GM21381 (cell line): ENCODE measurements around the gene G3BP1.
A peak's percentile ranks its signal among the peaks of the same experiment; 100 is the strongest.
"Not testable (repeated sequence)": the region's sequence is repeated elsewhere in the genome, so short reads cannot be mapped to it uniquely, and the experiment has no call there.

Source experiments
- ATAC-seq: cut with Tn5 transposase; IDR thresholded peaks from one replicate; pipeline ENCODE4 v1.9.1; 2021; ENCODE audit warnings: mild to moderate bottlenecking, moderate library complexity; ENCODE audit not compliant: unreplicated experiment

Gene G3BP1

GRCh38 chr5:151751593-151751992, 20.2 kb upstream of the G3BP1 start:
- ATAC-seq = no peak

GRCh38 chr5:151755383-151755782, 16.4 kb upstream of the G3BP1 start:
- no peak for ATAC-seq

DNA sequence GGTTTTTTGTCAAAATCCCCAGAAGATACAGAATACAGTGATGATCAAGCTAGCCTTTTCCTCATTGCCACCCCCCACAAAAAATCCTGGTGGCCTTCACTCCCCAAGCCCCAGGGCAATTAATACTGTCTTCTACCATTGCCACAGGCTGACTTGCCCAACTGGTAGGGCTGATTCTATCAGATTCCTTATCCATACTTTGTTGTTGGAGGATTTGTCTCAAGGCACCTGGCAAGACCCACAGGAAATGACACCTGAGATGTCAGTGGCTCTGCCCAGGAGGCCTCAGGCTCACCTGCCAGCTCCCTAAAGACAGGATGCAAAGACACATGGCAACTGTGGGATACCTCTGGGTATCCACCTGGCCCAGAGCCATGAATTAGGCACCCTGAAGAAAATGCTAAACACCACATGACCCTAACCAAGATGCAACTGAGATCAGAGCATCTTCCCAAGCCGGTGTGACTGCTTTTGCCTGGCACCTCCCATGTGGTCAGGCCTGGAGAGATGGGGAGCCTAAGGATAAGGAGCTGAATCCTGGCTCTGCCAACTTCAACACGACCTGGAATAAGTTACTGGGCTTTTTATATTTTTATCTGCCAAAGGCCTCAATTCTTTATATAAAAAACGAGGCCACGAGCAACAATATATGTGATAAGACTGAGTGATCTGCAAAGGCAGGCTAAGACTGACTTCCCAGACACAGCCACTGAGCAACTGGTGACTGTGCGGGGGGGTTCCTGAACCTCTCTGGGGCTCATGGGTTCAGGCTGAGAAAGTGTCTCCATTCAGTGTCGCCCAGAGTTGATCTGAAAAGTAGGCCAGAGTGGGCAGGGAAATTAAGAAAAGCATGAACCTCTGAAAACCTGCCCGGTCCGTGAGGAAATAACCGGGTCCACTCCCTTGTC, 14.3 kb upstream of the G3BP1 start:
- ATAC-seq = peak; percentile 8

GRCh38 chr5:151758141-151758429, 13.7 kb upstream of the G3BP1 start:
- peak; percentile 9 for ATAC-seq

- ATAC-seq = peak; percentile 96
Measured at GRCh38 chr5:151758430-151759241, 13.1 kb upstream of the G3BP1 start, which contains the start of gene ATOX1. ATOX1 (minus strand) TSS chr5:151758631; CDS start chr5:151758551, 80 bp downstream.

DNA sequence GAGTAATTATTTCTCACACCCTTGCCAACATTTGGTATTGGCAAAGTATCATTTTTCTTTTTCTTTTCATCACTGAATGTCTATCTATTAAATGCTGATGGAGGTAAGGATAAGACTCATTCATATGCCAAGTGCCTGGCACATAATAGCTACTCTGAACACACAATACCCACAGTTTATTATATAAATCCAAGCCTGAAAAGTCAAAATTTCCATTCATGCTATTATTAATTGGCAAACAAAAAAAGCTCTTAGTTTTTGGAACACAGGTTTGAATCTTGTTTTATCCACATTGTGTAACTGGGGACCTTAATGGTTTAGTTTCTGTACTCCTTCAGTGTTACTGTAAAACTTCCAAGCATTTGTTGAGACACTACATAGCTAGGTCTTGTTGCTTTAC, 7.0 kb upstream of the G3BP1 start:
- ATAC-seq = no peak

DNA sequence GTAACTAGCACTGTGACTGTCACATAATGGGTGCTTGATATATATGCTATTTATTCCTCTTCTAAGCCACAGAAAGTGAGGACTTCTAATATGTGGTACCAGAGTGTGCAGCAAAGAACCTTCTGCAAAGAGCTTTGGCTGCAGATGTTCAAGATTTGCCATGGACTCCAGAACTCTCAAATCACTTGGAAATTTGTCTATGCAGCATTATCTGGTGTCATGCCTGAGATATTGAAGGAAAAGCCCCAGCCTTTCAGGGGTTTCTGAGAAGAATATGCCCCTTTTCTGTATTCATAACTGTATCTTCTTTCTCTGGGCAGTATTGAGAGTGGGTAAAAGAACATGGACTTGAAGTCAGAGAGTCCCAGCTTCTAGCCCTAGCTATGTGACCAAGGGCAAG, 4.8 kb upstream of the G3BP1 start:
- no peak for ATAC-seq

DNA sequence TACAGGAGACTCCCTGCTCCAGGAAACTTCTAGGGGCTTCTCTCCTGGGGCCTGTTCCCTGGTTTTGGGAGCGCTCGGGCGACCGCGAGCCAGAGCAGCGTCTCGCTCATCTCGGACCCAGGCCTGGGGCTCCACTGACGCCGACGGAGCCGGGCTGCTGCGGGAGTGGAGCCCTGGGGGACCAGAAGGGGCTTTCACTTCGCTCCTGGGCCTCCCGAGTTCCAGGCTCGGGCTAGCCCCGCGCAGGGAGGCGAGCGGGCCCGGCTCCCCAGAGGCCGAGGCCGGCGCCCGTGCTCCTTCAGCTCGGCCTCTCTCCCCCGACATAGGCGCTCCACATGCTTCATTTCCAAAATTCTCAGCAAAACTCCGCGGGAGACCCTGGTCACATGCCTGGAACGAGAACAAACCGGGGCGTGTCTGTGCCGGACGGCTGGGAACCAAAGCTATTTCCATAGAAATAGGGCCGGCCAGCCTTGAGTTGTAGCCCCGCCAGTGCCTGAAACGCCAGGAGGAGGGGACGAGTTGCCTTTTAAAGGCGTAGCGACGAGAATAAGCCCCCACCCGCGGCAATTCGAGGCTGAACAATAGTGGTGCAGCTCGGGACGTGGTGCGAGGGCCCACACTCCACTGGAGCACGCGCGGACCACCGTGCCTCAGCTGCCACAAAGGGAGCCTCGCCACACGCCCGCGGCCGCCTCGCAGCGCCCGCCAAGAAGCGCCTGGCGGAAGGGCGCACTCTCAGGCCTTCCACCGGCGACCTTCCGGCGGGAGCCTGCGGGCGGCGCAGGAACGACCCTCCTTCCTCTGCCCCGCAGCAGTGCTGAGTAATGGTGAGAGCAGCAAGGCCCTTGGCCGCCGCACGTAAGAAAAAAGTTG, 1.1 kb upstream of the G3BP1 start:
- peak; percentile 22 for ATAC-seq

GRCh38 chr5:151772029-151772845, 483 bp downstream of the G3BP1 start:
- no peak for ATAC-seq

DNA sequence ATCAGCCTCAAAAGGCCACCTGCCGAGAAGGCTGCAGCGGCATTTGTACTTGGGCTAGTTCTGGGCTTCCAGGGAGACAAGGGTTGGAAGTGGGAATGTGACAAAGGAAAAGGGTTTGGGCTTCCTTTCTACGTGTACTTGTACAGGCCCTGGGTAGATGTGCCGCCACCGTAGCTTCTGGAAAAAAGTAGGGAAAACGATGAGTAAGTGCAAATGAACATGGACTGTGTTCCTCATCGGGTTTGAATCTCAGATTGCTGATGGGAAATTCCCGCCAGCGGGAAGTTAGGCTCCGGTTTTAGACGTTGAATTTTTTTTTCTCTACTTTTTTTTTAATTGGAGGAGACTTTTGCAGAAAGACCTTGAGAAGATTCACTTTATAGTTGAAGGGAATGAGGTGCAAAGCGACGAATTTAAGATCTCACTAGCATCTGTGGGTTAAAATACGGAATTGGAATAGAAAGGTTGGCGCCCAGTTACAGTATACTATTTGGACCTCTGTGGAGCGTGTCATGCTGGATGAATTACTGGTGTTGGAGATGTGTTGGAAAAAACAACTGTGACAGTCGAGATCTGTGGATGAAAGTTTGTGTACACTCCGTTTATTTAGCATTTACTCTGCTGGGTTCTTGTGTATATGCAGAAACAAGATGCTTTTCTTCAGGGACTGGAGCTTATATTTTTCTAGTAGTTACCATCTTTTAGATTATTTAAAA, 1.2 kb downstream of the G3BP1 start:
- ATAC-seq = no peak

DNA sequence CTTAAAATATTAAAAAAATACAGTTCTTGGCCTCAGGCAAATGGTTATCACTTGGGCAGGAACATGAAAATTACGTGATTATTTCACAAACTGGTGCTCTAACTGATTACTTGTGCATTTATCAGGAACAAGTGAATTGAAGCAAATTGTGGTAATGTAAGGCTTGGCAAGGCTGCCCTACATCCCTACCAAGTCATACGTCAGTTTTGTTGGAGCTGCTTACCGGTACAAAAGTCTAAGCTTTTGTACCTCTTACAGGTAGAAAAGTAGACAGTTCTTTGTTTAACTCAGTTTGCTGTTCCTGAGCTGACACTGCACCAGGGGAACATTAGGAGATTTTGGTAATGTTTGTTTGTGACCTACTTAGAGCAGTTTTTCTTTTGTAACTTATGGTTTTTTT, 2.2 kb downstream of the G3BP1 start:
- ATAC-seq = no peak

DNA sequence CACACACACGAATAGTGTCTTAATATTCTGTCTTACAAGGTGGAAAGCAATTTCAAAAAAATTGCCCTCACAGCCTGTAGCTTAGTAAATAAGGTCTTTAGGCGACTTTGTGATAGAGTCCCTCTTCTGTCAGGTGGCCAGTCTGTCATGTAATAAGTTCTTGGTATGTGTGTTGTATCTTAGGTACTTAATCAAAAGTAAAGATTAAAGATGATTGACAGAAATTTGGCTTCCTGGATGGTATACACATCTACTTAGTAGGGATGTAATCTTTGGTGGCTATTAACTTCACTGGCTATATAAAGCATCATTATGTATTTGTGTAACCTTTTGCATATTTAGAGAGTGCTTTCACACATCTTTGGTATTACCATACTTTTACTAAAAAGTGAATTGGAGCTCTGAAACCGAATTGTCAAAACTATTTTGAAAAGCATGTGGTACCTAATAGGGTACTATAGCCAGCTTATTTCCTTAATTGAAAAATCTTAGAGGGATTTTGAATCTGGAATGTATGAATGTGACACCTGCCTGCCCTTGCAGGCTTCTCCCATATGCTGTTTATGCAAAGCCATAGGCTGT, 3.4 kb downstream of the G3BP1 start:
- ATAC-seq = no peak

DNA sequence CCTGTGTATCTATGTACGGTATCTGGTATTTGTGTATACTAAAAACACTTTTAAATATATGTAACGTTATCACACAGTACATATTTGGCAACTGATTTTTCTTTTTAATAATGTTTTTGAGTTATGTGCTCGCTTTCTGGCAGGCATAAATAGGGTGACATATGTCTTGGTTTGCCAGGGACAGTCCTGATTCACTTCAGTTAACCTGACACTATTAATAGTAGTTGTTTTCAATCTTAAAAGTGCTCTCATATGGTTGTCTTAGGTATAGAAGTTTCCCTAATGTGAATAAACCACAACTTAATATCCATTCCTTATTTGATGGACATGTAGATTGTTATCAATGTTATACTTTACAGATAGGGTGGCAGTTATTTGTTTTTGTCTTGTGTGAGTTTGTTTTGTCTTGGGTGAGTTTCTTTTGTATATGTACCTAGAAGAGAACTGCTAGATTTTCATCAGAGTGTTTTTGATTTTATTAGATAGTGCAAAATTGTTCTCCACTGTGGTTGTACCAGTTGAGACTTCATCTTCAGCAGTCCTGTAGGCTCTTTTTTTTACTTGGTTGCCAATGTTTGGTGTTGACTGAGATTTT, 7.9 kb downstream of the G3BP1 start:
- no peak for ATAC-seq

- ATAC-seq = no peak
Measured at GRCh38 chr5:151780348-151780747, 8.6 kb downstream of the G3BP1 start.

GRCh38 chr5:151781201-151781600, 9.4 kb downstream of the G3BP1 start:
- ATAC-seq = no peak

DNA sequence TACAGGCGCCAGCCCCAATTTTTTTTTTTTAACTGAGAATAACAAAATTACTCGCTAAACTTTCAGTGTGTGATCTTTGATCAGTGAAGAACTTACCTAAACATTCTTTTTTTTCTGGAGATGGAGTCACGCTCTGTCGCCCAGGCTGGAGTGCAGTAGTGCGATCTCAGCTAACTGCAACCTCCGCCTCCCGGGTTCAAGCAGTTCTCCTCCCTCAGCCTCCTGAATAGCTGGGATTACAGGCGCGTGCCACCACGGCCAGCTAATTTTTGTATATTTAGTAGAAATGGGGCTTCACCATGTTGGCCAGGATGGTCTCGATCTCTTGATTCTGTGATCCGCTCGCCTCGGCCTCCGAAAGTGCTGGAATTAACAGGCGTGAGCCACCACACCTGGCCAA, 11.9 kb downstream of the G3BP1 start:
- not testable (repeated sequence) for ATAC-seq

DNA sequence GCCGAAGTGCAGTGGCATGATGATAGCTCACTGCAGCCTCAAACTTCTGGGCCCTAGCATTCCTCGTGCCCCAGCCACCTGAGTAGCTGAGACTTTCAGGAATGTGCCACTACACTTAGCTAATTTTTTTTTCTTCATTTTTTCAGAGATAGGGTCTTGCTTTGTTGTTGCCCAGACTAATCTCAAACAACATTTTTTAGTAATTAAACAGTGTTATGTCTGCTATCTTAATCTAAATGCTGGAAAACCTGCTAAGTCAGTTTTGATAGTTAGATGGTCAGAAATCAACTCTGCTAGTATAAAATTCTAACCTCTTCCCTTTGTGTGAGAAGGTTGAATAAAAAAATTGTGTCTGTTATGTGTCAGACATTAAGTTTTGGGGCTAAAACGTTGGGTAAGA, 12.4 kb downstream of the G3BP1 start:
- no peak for ATAC-seq

GRCh38 chr5:151786468-151786867, 14.7 kb downstream of the G3BP1 start:
- ATAC-seq = no peak

DNA sequence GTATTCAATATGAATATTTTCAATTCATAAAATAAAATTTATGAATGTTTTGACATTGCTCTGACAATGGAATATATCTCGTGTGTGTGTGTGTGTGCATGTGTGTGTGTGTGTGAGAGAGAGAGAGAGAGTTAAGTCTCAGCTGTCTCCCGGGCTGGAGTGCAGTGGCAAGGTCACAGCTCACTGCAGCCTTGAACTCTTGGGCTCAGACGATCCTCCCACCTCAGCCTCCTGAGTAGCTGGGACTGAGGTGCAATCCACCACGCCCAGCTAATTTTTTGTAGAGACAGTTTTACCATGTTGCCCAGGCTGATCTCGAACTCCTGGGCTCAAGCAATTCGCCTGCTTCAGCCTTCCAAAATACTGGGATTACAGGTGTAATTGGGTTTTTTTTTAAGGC, 16.1 kb downstream of the G3BP1 start:
- no peak for ATAC-seq
